Upper lobe of left lung (tissue), 4 donors: ENCODE measurements around the gene SCAMP1.
"Not testable (repeated sequence)": the region's sequence is repeated elsewhere in the genome, so short reads cannot be mapped to it uniquely, and the experiment has no call there.

Experiments used
- CTCF ChIP-seq, 6 experiments: fragments of 450-650 bp in 4 of 6; fragments of 200-600 bp in 2 of 6; sonication (generic) in 2 of 6; IDR thresholded peaks; one replicate each; pipeline ENCODE4 v1.5.1; 2016 to 2019; ENCODE audit warnings: antibody characterized with exemption in 6 of 6
- POLR2A ChIP-seq, 4 donors: fragments of 450-650 bp; IDR thresholded peaks; one replicate each; pipeline ENCODE4 v1.5.1; 2016 to 2017; ENCODE audit warnings: antibody characterized with exemption in 4 of 4, mild to moderate bottlenecking in 2 of 4
- POLR2AphosphoS5 ChIP-seq, 2 donors: sonication (generic); formaldehyde crosslinking; IDR thresholded peaks; one replicate each; pipeline ENCODE4 v1.5.1; 2017; ENCODE audit warnings: antibody characterized with exemption in 2 of 2

- not testable (repeated sequence) for TF ChIP-seq CTCF, POLR2AphosphoS5, POLR2A (IDR thresholded peaks at IDR 0.05)
These were observed 97.1 kb downstream of the SCAMP1 start for GRCh38 chr5:78457507-78457906.
